COR-L47 (cell line): ENCODE measurements around the gene ECSIT.

Experiments
- DNase-seq: peaks from one replicate; lab custom pipeline; 2025; lab: John Stamatoyannopoulos, UW

ECSIT gene

GRCh38 chr19:11550265-11550664 lies 21.3 kb upstream of the ECSIT start:
- DNase-seq: no peak

GRCh38 chr19:11549386-11549953 lies 20.5 kb upstream of the ECSIT start:
- DNase-seq: no peak

GRCh38 chr19:11547929-11548700 lies 19.2 kb upstream of the ECSIT start:
- DNase-seq: no peak

GRCh38 chr19:11541238-11541637 lies 12.3 kb upstream of the ECSIT start:
- no peak for DNase-seq

GRCh38 chr19:11540645-11541044 lies 11.7 kb upstream of the ECSIT start:
- DNase-seq: no peak

GRCh38 chr19:11539495-11540365 lies 10.8 kb upstream of the ECSIT start:
- DNase-seq: no peak

GRCh38 chr19:11538232-11539036 lies 9.5 kb upstream of the ECSIT start, which contains the start of gene CNN1:
TSS of gene CNN1 (plus strand) at chr19:11538851. CDS start at chr19:11538928, 77 bp downstream.
- DNase-seq: no peak

GRCh38 chr19:11535792-11536595 lies 7.1 kb upstream of the ECSIT start:
- peak; percentile 61 for DNase-seq

- DNase-seq: no peak
These were observed 6.0 kb upstream of the ECSIT start for GRCh38 chr19:11534948-11535347.

GRCh38 chr19:11534538-11534937 lies 5.6 kb upstream of the ECSIT start:
- no peak for DNase-seq

GRCh38 chr19:11530432-11530831 lies 1.5 kb upstream of the ECSIT start:
- peak; percentile 93 for DNase-seq

GRCh38 chr19:11519138-11519537 lies 9.8 kb downstream of the ECSIT start:
- no peak for DNase-seq

- DNase-seq: no peak
These were observed 15.0 kb downstream of the ECSIT start for GRCh38 chr19:11513946-11514345.

GRCh38 chr19:11510444-11510843 lies 18.5 kb downstream of the ECSIT start:
- DNase-seq: no peak

GRCh38 chr19:11507370-11508078 lies 21.4 kb downstream of the ECSIT start:
- DNase-seq: no peak

GRCh38 chr19:11506967-11507366 lies 22.0 kb downstream of the ECSIT start:
- DNase-seq: no peak

- no peak for DNase-seq
These were observed 22.8 kb downstream of the ECSIT start for GRCh38 chr19:11506101-11506555.

GRCh38 chr19:11505504-11506100 lies 23.3 kb downstream of the ECSIT start, which contains the start of gene ZNF653:
TSS of gene ZNF653 (minus strand) at chr19:11505839. CDS start at chr19:11505786, 53 bp downstream.
- DNase-seq: peak; percentile 95

- DNase-seq: peak; percentile 96
These were observed 23.9 kb downstream of the ECSIT start for GRCh38 chr19:11505032-11505503.
